ENCODE data around the gene BAHCC1.

BAHCC1 gene

GRCh38 chr17:81453076-81453475 is 57.8 kb downstream of the BAHCC1 start:
- Histone ChIP-seq H3K4me2 (ENCODE audit: low read length) (no peak overlapping the region), H3K36me3 (ENCODE audit: control insufficient read depth, low read length) (no peaks in the 10 kb centered on the region), H3F3A (ENCODE audit: control insufficient read depth, insufficient read depth) (no peaks in the 10 kb centered on the region), H3K4me3 (ENCODE audit: low read length) (no peak overlapping the region), H3K27me3 (ENCODE audit: control insufficient read depth, low read length) (peaks cover 8% of the 10 kb centered on the region), H3K4me1 (ENCODE audit: control insufficient read depth, low read length) (peaks cover 13% of the 10 kb centered on the region), H3K79me2 (ENCODE audit: control insufficient read depth, low read length) (no peaks in the 10 kb centered on the region), H4K20me1 (ENCODE audit: control insufficient read depth, insufficient read depth, low read depth, low read length) (no peaks in the 10 kb centered on the region), H3K9me2 (replicated peaks; ENCODE audit: control insufficient read depth, low read length) (no peaks in the 10 kb centered on the region), H3K9me3 (ENCODE audit: control insufficient read depth, insufficient read depth, low read length) (no peaks in the 10 kb centered on the region; the same call in 1 of the 2 replicates), H3K27ac (ENCODE audit: low read depth, low read length) (no peak overlapping the region)
- TF ChIP-seq EZH2phosphoT487 (IDR thresholded peaks at IDR 0.05; ENCODE audit: borderline replicate concordance, low read length), result no peak
- no peak for TF ChIP-seq CTCF (IDR thresholded peaks at IDR 0.05; ENCODE audit: low read depth, low read length, poor library complexity, severe bottlenecking)

- H3K9me3 ChIP-seq (ENCODE audit: control insufficient read depth, insufficient read depth, low read length), result no peaks in the 10 kb centered on the region; the same call in 1 of the 2 replicates
- H3F3A ChIP-seq (ENCODE audit: control insufficient read depth, insufficient read depth), result no peaks in the 10 kb centered on the region
- peak overlapping the region; percentile 21 for H3K4me2 ChIP-seq (ENCODE audit: low read length)
- TF ChIP-seq CTCF (IDR thresholded peaks at IDR 0.05; ENCODE audit: low read depth, low read length, poor library complexity, severe bottlenecking) (no peak), EZH2phosphoT487 (IDR thresholded peaks at IDR 0.05; ENCODE audit: borderline replicate concordance, low read length) (no peak)
- H3K79me2 ChIP-seq (ENCODE audit: control insufficient read depth, low read length), result no peaks in the 10 kb centered on the region
- H3K9me2 ChIP-seq (replicated peaks; ENCODE audit: control insufficient read depth, low read length), result no peaks in the 10 kb centered on the region
- H4K20me1 ChIP-seq (ENCODE audit: control insufficient read depth, insufficient read depth, low read depth, low read length), result no peaks in the 10 kb centered on the region
- H3K36me3 ChIP-seq (ENCODE audit: control insufficient read depth, low read length), result no peaks in the 10 kb centered on the region
- H3K27me3 ChIP-seq (ENCODE audit: control insufficient read depth, low read length), result peaks cover 8% of the 10 kb centered on the region
- H3K4me1 ChIP-seq (ENCODE audit: control insufficient read depth, low read length), result peaks cover 13% of the 10 kb centered on the region
- no peak overlapping the region for H3K4me3 ChIP-seq (ENCODE audit: low read length)
- no peak overlapping the region for H3K27ac ChIP-seq (ENCODE audit: low read depth, low read length)
Measured at GRCh38 chr17:81453712-81454111, 58.5 kb downstream of the BAHCC1 start.

GRCh38 chr17:81454473-81454872 is 59.2 kb downstream of the BAHCC1 start:
- Histone ChIP-seq H3K4me1 (ENCODE audit: control insufficient read depth, low read length) (peaks cover 13% of the 10 kb centered on the region), H3K27me3 (ENCODE audit: control insufficient read depth, low read length) (peaks cover 8% of the 10 kb centered on the region), H3K9me3 (ENCODE audit: control insufficient read depth, insufficient read depth, low read length) (no peaks in the 10 kb centered on the region; the same call in 1 of the 2 replicates), H3K27ac (ENCODE audit: low read depth, low read length) (no peak overlapping the region), H3K4me2 (ENCODE audit: low read length) (no peak overlapping the region), H4K20me1 (ENCODE audit: control insufficient read depth, insufficient read depth, low read depth, low read length) (no peaks in the 10 kb centered on the region), H3K36me3 (ENCODE audit: control insufficient read depth, low read length) (no peaks in the 10 kb centered on the region), H3K79me2 (ENCODE audit: control insufficient read depth, low read length) (no peaks in the 10 kb centered on the region), H3K4me3 (ENCODE audit: low read length) (no peak overlapping the region), H3F3A (ENCODE audit: control insufficient read depth, insufficient read depth) (no peaks in the 10 kb centered on the region), H3K9me2 (replicated peaks; ENCODE audit: control insufficient read depth, low read length) (no peaks in the 10 kb centered on the region)
- no peak for TF ChIP-seq CTCF (IDR thresholded peaks at IDR 0.05; ENCODE audit: low read depth, low read length, poor library complexity, severe bottlenecking)
- TF ChIP-seq EZH2phosphoT487 (IDR thresholded peaks at IDR 0.05; ENCODE audit: borderline replicate concordance, low read length), result no peak
